ENCODE data around the gene INAFM2. TPM values are rescaled to one million over a fixed set of nuclear protein-coding genes. Genes with fewer than 3 reads are reported as not detected.

Gene INAFM2
- total and polyA plus RNA-seq, 10 of the 15 experiments (the other 5 are each of a cell fraction or from before 2014, with no cell fraction given), result 0.75 to 8.1 (median 3.9) TPM

- no peak for TF ChIP-seq ETV6 (conservative IDR thresholded peaks at IDR 0.05 in 1 of 2, IDR thresholded peaks at IDR 0.05 in 1 of 2; ENCODE audit: borderline replicate concordance in 1 of 2, low read depth in 1 of 2)
- peak; percentile 63 for TF ChIP-seq YY1 (IDR thresholded peaks at IDR 0.05; ENCODE audit: low read depth, low read length)
- no peak for TF ChIP-seq NBN (IDR thresholded peaks at IDR 0.05)
- 0 out of 2 replicates have a peak, but pooled peaks have one; percentile 44 for TF ChIP-seq MXI1 (IDR thresholded peaks at IDR 0.05; ENCODE audit: low read depth, low read length)
- no peak for TF ChIP-seq KAT2A (conservative IDR thresholded peaks at IDR 0.05; ENCODE audit: control insufficient read depth, low read depth, low read length)
- no peak for TF ChIP-seq HCFC1 (IDR thresholded peaks at IDR 0.05; ENCODE audit: low read length)
- no peak for TF ChIP-seq FOS (IDR thresholded peaks at IDR 0.05; ENCODE audit: borderline replicate concordance, extremely low read depth, insufficient read length)
- peak; percentile 54 for TF ChIP-seq RAD21 (IDR thresholded peaks at IDR 0.05; ENCODE audit: insufficient read depth, low read depth, low read length)
- TF ChIP-seq, protein P1, sequence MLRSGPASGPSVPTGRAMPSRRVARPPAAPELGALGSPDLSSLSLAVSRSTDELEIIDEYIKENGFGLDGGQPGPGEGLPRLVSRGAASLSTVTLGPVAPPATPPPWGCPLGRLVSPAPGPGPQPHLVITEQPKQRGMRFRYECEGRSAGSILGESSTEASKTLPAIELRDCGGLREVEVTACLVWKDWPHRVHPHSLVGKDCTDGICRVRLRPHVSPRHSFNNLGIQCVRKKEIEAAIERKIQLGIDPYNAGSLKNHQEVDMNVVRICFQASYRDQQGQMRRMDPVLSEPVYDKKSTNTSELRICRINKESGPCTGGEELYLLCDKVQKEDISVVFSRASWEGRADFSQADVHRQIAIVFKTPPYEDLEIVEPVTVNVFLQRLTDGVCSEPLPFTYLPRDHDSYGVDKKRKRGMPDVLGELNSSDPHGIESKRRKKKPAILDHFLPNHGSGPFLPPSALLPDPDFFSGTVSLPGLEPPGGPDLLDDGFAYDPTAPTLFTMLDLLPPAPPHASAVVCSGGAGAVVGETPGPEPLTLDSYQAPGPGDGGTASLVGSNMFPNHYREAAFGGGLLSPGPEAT (IDR thresholded peaks at IDR 0.05; ENCODE audit: low read depth), result no peak
- no peak for TF ChIP-seq KDM1A (IDR thresholded peaks at IDR 0.05; ENCODE audit: borderline replicate concordance)
- TF ChIP-seq STAT1 (conservative IDR thresholded peaks at IDR 0.05), result no peak
- TF ChIP-seq PRDM15 (CRISPR knock-in tag; IDR thresholded peaks at IDR 0.05), result no peak
- TF ChIP-seq SUZ12 (IDR thresholded peaks at IDR 0.05; ENCODE audit: unreplicated experiment), result no peak
- TF ChIP-seq SMAD1 (IDR thresholded peaks at IDR 0.05; ENCODE audit: low read depth, partially characterized antibody), result no peak
- peak; percentile 50; the same call in 1 of the 2 replicates for TF ChIP-seq NR2F1 (conservative IDR thresholded peaks at IDR 0.05)
- no peak for TF ChIP-seq SUPT20H (IDR thresholded peaks at IDR 0.05; ENCODE audit: borderline replicate concordance, control insufficient read depth, low read depth, low read length)
- no peak for TF ChIP-seq GABPA (IDR thresholded peaks at IDR 0.05; ENCODE audit: low read depth)
- no peak for TF ChIP-seq NFYB (IDR thresholded peaks at IDR 0.05; ENCODE audit: insufficient read depth, low read depth, low read length)
- TF ChIP-seq KLF5 (IDR thresholded peaks at IDR 0.05; ENCODE audit: partially characterized antibody), result no peak
- no peak for TF ChIP-seq NR2C2 (IDR thresholded peaks at IDR 0.05; ENCODE audit: borderline replicate concordance, control insufficient read depth, insufficient read length, low read depth)
- TF ChIP-seq, protein P2, sequence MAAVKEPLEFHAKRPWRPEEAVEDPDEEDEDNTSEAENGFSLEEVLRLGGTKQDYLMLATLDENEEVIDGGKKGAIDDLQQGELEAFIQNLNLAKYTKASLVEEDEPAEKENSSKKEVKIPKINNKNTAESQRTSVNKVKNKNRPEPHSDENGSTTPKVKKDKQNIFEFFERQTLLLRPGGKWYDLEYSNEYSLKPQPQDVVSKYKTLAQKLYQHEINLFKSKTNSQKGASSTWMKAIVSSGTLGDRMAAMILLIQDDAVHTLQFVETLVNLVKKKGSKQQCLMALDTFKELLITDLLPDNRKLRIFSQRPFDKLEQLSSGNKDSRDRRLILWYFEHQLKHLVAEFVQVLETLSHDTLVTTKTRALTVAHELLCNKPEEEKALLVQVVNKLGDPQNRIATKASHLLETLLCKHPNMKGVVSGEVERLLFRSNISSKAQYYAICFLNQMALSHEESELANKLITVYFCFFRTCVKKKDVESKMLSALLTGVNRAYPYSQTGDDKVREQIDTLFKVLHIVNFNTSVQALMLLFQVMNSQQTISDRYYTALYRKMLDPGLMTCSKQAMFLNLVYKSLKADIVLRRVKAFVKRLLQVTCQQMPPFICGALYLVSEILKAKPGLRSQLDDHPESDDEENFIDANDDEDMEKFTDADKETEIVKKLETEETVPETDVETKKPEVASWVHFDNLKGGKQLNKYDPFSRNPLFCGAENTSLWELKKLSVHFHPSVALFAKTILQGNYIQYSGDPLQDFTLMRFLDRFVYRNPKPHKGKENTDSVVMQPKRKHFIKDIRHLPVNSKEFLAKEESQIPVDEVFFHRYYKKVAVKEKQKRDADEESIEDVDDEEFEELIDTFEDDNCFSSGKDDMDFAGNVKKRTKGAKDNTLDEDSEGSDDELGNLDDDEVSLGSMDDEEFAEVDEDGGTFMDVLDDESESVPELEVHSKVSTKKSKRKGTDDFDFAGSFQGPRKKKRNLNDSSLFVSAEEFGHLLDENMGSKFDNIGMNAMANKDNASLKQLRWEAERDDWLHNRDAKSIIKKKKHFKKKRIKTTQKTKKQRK (IDR thresholded peaks at IDR 0.05; ENCODE audit: low read depth, low read length), result no peak
Observed at GRCh38 chr15:40367686-40368611, 44.5 kb downstream of the INAFM2 start (continued).
